GM06990 (cell line): ENCODE results near the gene E2F1.
"Not testable (repeated sequence)": the region's sequence is repeated elsewhere in the genome, so short reads cannot be mapped to it uniquely, and the experiment has no call there.

Experiments
- DNase-seq: peaks from one replicate; pipeline ENCODE4 v3.0.0-alpha.2; 2011; ENCODE audit not compliant: insufficient read length; ENCODE audit errors: extremely low read depth
- H3K27me3 ChIP-seq: replicated peaks from 2 replicates; pipeline ENCODE4 v1.6.0; 2011; ENCODE audit warnings: low read length; ENCODE audit not compliant: control insufficient read depth, insufficient read depth
- H3K36me3 ChIP-seq: 2 replicates; pipeline ENCODE4 v1.5.1; 2011; ENCODE audit warnings: low read length; ENCODE audit not compliant: control insufficient read depth, insufficient read depth
- H3K4me3 ChIP-seq: replicated peaks from 2 replicates; pipeline ENCODE4 v1.5.1; 2011; ENCODE audit warnings: low read depth, mild to moderate bottlenecking, control low read depth, low read length
- CTCF ChIP-seq: IDR thresholded peaks from 2 replicates; pipeline ENCODE4 v1.5.1; 2011; ENCODE audit warnings: low read length, control low read depth, mild to moderate bottlenecking, inconsistent platforms; ENCODE audit not compliant: insufficient read depth, poor library complexity, severe bottlenecking

Gene E2F1

GRCh38 chr20:33648396-33649004 is 37.7 kb downstream of the E2F1 start:
- H3K4me3 ChIP-seq, result no peak overlapping the region
- H3K36me3 ChIP-seq, result peaks cover 7% of the 10 kb centered on the region
- no peaks in the 10 kb centered on the region for H3K27me3 ChIP-seq
- no peak for TF ChIP-seq CTCF
- no peak for DNase-seq

GRCh38 chr20:33647603-33648395 is 38.4 kb downstream of the E2F1 start:
- H3K4me3 ChIP-seq, result no peak overlapping the region
- no peak for DNase-seq

GRCh38 chr20:33646959-33647602 is 39.1 kb downstream of the E2F1 start:
- H3K27me3 ChIP-seq, H3K4me3 ChIP-seq, H3K36me3 ChIP-seq, DNase-seq: not testable (repeated sequence)

More at GRCh38 chr20:33647603-33648395, 38.4 kb downstream of the E2F1 start:
- peaks cover 7% of the 10 kb centered on the region for H3K36me3 ChIP-seq
- no peak for TF ChIP-seq CTCF
- H3K27me3 ChIP-seq, result no peaks in the 10 kb centered on the region

- no peak for DNase-seq
- H3K27me3 ChIP-seq, result no peaks in the 10 kb centered on the region
- H3K36me3 ChIP-seq, result peaks cover 7% of the 10 kb centered on the region
- H3K4me3 ChIP-seq, result no peak overlapping the region
- TF ChIP-seq CTCF, result no peak
Measured at GRCh38 chr20:33646191-33646590, 40.0 kb downstream of the E2F1 start.

GRCh38 chr20:33645396-33645795 is 40.8 kb downstream of the E2F1 start:
- TF ChIP-seq CTCF, result no peak
- Histone ChIP-seq H3K4me3 (no peak overlapping the region), H3K36me3 (peaks cover 7% of the 10 kb centered on the region), H3K27me3 (no peaks in the 10 kb centered on the region)
- DNase-seq, result no peak

GRCh38 chr20:33645072-33645358 is 41.2 kb downstream of the E2F1 start:
- DNase-seq, result no peak
- Histone ChIP-seq H3K36me3 (peaks cover 7% of the 10 kb centered on the region), H3K4me3 (no peak overlapping the region), H3K27me3 (no peaks in the 10 kb centered on the region)
- no peak for TF ChIP-seq CTCF
